GM10266 (cell line): ENCODE data around the gene ASF1B.
A peak's percentile ranks its signal among the peaks of the same experiment; 100 is the strongest.

Experiments used
- DNase-seq: peaks from one replicate; pipeline ENCODE4 v3.0.0; 2012; ENCODE audit errors: extremely low spot score
- CTCF ChIP-seq: IDR thresholded peaks from 2 replicates; pipeline ENCODE4 v1.5.1; 2012; ENCODE audit warnings: mild to moderate bottlenecking, low read depth; ENCODE audit not compliant: control insufficient read depth, insufficient read depth; ENCODE audit errors: missing control alignments

Gene ASF1B

GRCh38 chr19:14072535-14073260, 63.7 kb downstream of the ASF1B start, which contains the start of gene MISP3:
TSS of gene MISP3 (plus strand) at chr19:14072786. CDS start at chr19:14073310, 524 bp downstream.
- DNase-seq, result peak; percentile 70
- no peak for TF ChIP-seq CTCF

GRCh38 chr19:14070268-14071050, 65.9 kb downstream of the ASF1B start:
- no peak for DNase-seq
- no peak for TF ChIP-seq CTCF
